Measurements from ENCODE around the gene UMODL1. TPM values are rescaled to one million over a fixed set of nuclear protein-coding genes. Genes with fewer than 3 reads are reported as not detected.

The UMODL1 gene
- total RNA-seq, 1 donor from 2014 or later = not detected

GRCh38 chr21:42037943-42038342 lies 33.2 kb upstream of the UMODL1 start:
- Histone ChIP-seq H4K20me1 (ENCODE audit: low read depth) (no peaks in the 10 kb centered on the region), H3K9me3 (ENCODE audit: low read depth) (no peaks in the 10 kb centered on the region), H3K79me2 (ENCODE audit: low read depth) (no peaks in the 10 kb centered on the region), H2AFZ (replicated peaks) (no peak overlapping the region), H3F3A (ENCODE audit: low read depth) (no peaks in the 10 kb centered on the region), H3K27me3 (no peaks in the 10 kb centered on the region), H3K4me1 (no peaks in the 10 kb centered on the region), H3K4me3 (no peak overlapping the region), H3K9ac (no peak overlapping the region), H3K27ac (no peak overlapping the region), H3K4me2 (no peak overlapping the region), H3K36me3 (no peaks in the 10 kb centered on the region)
- TF ChIP-seq CTCF (IDR thresholded peaks at IDR 0.05) (no peak), EZH2 (IDR thresholded peaks at IDR 0.05) (no peak), EZH2phosphoT487 (IDR thresholded peaks at IDR 0.05) (no peak)
- no peaks in the 10 kb centered on the region for H3K36me3 Mint-ChIP-seq
- H3K4me1 Mint-ChIP-seq = peaks cover 25% of the 10 kb centered on the region
- H3K9me3 Mint-ChIP-seq = peaks cover 6% of the 10 kb centered on the region
- H3K4me3 Mint-ChIP-seq = no peak overlapping the region
- H3K27ac Mint-ChIP-seq = no peak overlapping the region
- H3K27me3 Mint-ChIP-seq (ENCODE audit: insufficient read depth, low read depth) = peaks cover 18% of the 10 kb centered on the region
- no peak for DNase-seq (ENCODE audit: low spot score)

- no peaks in the 10 kb centered on the region for H3K9me3 ChIP-seq (ENCODE audit: low read depth)
- no peaks in the 10 kb centered on the region for H3K79me2 ChIP-seq (ENCODE audit: low read depth)
- no peak overlapping the region for H2AFZ ChIP-seq (replicated peaks)
- DNase-seq (ENCODE audit: low spot score) = no peak
- H3K9me3 Mint-ChIP-seq = peaks cover 6% of the 10 kb centered on the region
- peaks cover 18% of the 10 kb centered on the region for H3K27me3 Mint-ChIP-seq (ENCODE audit: insufficient read depth, low read depth)
- H3K4me1 ChIP-seq = no peaks in the 10 kb centered on the region
- H3F3A ChIP-seq (ENCODE audit: low read depth) = no peaks in the 10 kb centered on the region
- no peak overlapping the region for H3K9ac ChIP-seq
- H3K36me3 ChIP-seq = no peaks in the 10 kb centered on the region
- no peaks in the 10 kb centered on the region for H3K27me3 ChIP-seq
- H3K4me2 ChIP-seq = no peak overlapping the region
- peak overlapping the region; percentile 89 for H3K27ac Mint-ChIP-seq
- no peaks in the 10 kb centered on the region for H3K36me3 Mint-ChIP-seq
- no peak overlapping the region for H3K4me3 Mint-ChIP-seq
- H3K4me3 ChIP-seq = no peak overlapping the region
- H4K20me1 ChIP-seq (ENCODE audit: low read depth) = no peaks in the 10 kb centered on the region
- H3K27ac ChIP-seq = no peak overlapping the region
- peaks cover 25% of the 10 kb centered on the region for H3K4me1 Mint-ChIP-seq
- TF ChIP-seq CTCF (IDR thresholded peaks at IDR 0.05) = no peak
- TF ChIP-seq EZH2phosphoT487 (IDR thresholded peaks at IDR 0.05) = no peak
- no peak for TF ChIP-seq EZH2 (IDR thresholded peaks at IDR 0.05)
These were observed 32.7 kb upstream of the UMODL1 start for GRCh38 chr21:42038393-42038792.

GRCh38 chr21:42038826-42039425 lies 32.2 kb upstream of the UMODL1 start:
- Histone ChIP-seq H3K9ac (no peak overlapping the region), H3K4me1 (no peaks in the 10 kb centered on the region), H3K27ac (no peak overlapping the region), H3K9me3 (ENCODE audit: low read depth) (no peaks in the 10 kb centered on the region), H3K4me2 (no peak overlapping the region), H3K79me2 (ENCODE audit: low read depth) (no peaks in the 10 kb centered on the region), H3K36me3 (no peaks in the 10 kb centered on the region), H2AFZ (replicated peaks) (no peak overlapping the region), H3K4me3 (no peak overlapping the region), H3K27me3 (no peaks in the 10 kb centered on the region), H3F3A (ENCODE audit: low read depth) (no peaks in the 10 kb centered on the region), H4K20me1 (ENCODE audit: low read depth) (no peaks in the 10 kb centered on the region)
- Mint-ChIP-seq H3K36me3 (no peaks in the 10 kb centered on the region), H3K27me3 (ENCODE audit: insufficient read depth, low read depth) (peaks cover 18% of the 10 kb centered on the region), H3K27ac (peak overlapping the region; percentile 89), H3K4me1 (peaks cover 25% of the 10 kb centered on the region), H3K4me3 (no peak overlapping the region), H3K9me3 (peaks cover 6% of the 10 kb centered on the region)
- TF ChIP-seq EZH2phosphoT487 (IDR thresholded peaks at IDR 0.05) (no peak), CTCF (IDR thresholded peaks at IDR 0.05) (no peak), EZH2 (IDR thresholded peaks at IDR 0.05) (no peak)
- no peak for DNase-seq (ENCODE audit: low spot score)
